Sciatic nerve (tissue), 2 donors: ENCODE results near the gene PLEKHA8. TPM values are rescaled to one million over a fixed set of nuclear protein-coding genes. Genes with fewer than 3 reads are reported as not detected.
A peak's percentile ranks its signal among the peaks of the same experiment; 100 is the strongest.

Experiments used
- ATAC-seq: fragments of 200-7000 bp; cut with Tn5 transposase; one replicate; pipeline ENCODE4 v1.9.1; 2020; ENCODE audit warnings: mild to moderate bottlenecking, moderate library complexity
- DNase-seq: peaks from one replicate; pipeline ENCODE4 v3.0.0-alpha.2; 2020; ENCODE audit warnings: low spot score
- intact Hi-C: fragments of 100-400 bp; cut with DNase I; formaldehyde crosslinking; loops from one replicate; pipeline ENCODE4 v1.14.2; 2022
- total RNA-seq: library from RNA; stranded (reverse); fragmentation: NEBNext Ultra II Directional; extraction: Animal tissue kit (Norgen Biotek cat#: 25700); gene quantifications from one replicate; pipeline ENCODE4 v1.2.1, GENCODE V29; 2021
- donor health status: DM: no; HTN: no; CAD: no.
- donor health status: DM: no; HTN: no; CAD: no.

PLEKHA8 gene
- total RNA-seq, result 16.9 TPM

GRCh38 chr7:30028216-30028748, at the start of gene PLEKHA8:
Gene PLEKHA8, plus strand, starts transcription at chr7:30028412. Its CDS starts 351 bp downstream, at chr7:30028763.
- ATAC-seq, result peak; percentile 84
- peak; percentile 93 for DNase-seq
- intact Hi-C loops, result no loop called here

GRCh38 chr7:29980151-29980550, 48.1 kb upstream of the PLEKHA8 start:
- ATAC-seq (no peak), DNase-seq (no peak)
- intact Hi-C loops, result loop anchor here (10.0 kb wide), 1 partner anchor 55 kb away; no protein-coding TSS in a partner anchor

- ATAC-seq (no peak), DNase-seq (no peak)
- intact Hi-C loops, result loop anchor here (10.0 kb wide), 1 partner anchor 62 kb away; no protein-coding TSS in a partner anchor
Observed at GRCh38 chr7:29987083-29987482, 41.1 kb upstream of the PLEKHA8 start.

- no peak for DNase-seq
- peak; percentile 38 for ATAC-seq
- intact Hi-C loops, result loop anchor here (10.0 kb wide), 1 partner anchor 63 kb away; no protein-coding TSS in a partner anchor
Observed at GRCh38 chr7:29987811-29988317, 40.3 kb upstream of the PLEKHA8 start.

- peak; percentile 72 for DNase-seq
- peak; percentile 63 for ATAC-seq
- intact Hi-C loops, result loop anchor here (10.0 kb wide), 1 partner anchor 64 kb away; no protein-coding TSS in a partner anchor
Observed at GRCh38 chr7:29988424-29989256, 39.6 kb upstream of the PLEKHA8 start.

- intact Hi-C loops, result loop anchor here (10.0 kb wide), 1 partner anchor 65 kb away; no protein-coding TSS in a partner anchor
- ATAC-seq, result peak; percentile 73
- peak; percentile 75 for DNase-seq
Observed at GRCh38 chr7:29989257-29989995, 38.8 kb upstream of the PLEKHA8 start, which contains the start of gene SCRN1. Gene SCRN1, minus strand, starts transcription at chr7:29989801. Its CDS starts 20,734 bp downstream, at chr7:29969067.

GRCh38 chr7:29990931-29991330, 37.3 kb upstream of the PLEKHA8 start:
- ATAC-seq (no peak), DNase-seq (no peak)
- intact Hi-C loops, result no loop called here

GRCh38 chr7:29991937-29992336, 36.3 kb upstream of the PLEKHA8 start:
- ATAC-seq, result no peak
- intact Hi-C loops, result no loop called here
- DNase-seq, result no peak

- intact Hi-C loops, result no loop called here
- ATAC-seq (no peak), DNase-seq (no peak)
Observed at GRCh38 chr7:29993140-29993539, 35.1 kb upstream of the PLEKHA8 start.

- DNase-seq (no peak), ATAC-seq (no peak)
- intact Hi-C loops, result no loop called here
Observed at GRCh38 chr7:29995652-29996051, 32.6 kb upstream of the PLEKHA8 start.

GRCh38 chr7:29996321-29996720, 31.9 kb upstream of the PLEKHA8 start:
- intact Hi-C loops, result no loop called here
- ATAC-seq (no peak), DNase-seq (no peak)

GRCh38 chr7:29998489-29998888, 29.7 kb upstream of the PLEKHA8 start:
- intact Hi-C loops, result no loop called here
- DNase-seq, result no peak
- ATAC-seq, result no peak

GRCh38 chr7:30001998-30002397, 26.2 kb upstream of the PLEKHA8 start:
- DNase-seq, result no peak
- intact Hi-C loops, result loop anchor here (10.0 kb wide), 1 partner anchor 1787 kb away; no protein-coding TSS in a partner anchor
- no peak for ATAC-seq

- DNase-seq, result no peak
- intact Hi-C loops, result loop anchor here (10.0 kb wide), 1 partner anchor 1788 kb away; no protein-coding TSS in a partner anchor
- ATAC-seq, result no peak
Observed at GRCh38 chr7:30003098-30003497, 25.1 kb upstream of the PLEKHA8 start.

GRCh38 chr7:30005464-30005863, 22.7 kb upstream of the PLEKHA8 start:
- DNase-seq (no peak), ATAC-seq (no peak)
- intact Hi-C loops, result loop anchor here (10.0 kb wide), 1 partner anchor 1791 kb away; no protein-coding TSS in a partner anchor

GRCh38 chr7:30010021-30010420, 18.2 kb upstream of the PLEKHA8 start:
- ATAC-seq (no peak), DNase-seq (no peak)
- intact Hi-C loops, result no loop called here

GRCh38 chr7:30012757-30013156, 15.5 kb upstream of the PLEKHA8 start:
- intact Hi-C loops, result no loop called here
- no peak for DNase-seq
- ATAC-seq, result no peak

GRCh38 chr7:30018451-30018850, 9.8 kb upstream of the PLEKHA8 start:
- intact Hi-C loops, result no loop called here
- no peak for ATAC-seq
- no peak for DNase-seq

GRCh38 chr7:30019387-30019786, 8.8 kb upstream of the PLEKHA8 start:
- no peak for ATAC-seq

More at GRCh38 chr7:30019387-30019786, 8.8 kb upstream of the PLEKHA8 start:
- no peak for DNase-seq
- intact Hi-C loops, result no loop called here
